ENCODE measurements around the gene LTBP2.

Gene LTBP2

DNA sequence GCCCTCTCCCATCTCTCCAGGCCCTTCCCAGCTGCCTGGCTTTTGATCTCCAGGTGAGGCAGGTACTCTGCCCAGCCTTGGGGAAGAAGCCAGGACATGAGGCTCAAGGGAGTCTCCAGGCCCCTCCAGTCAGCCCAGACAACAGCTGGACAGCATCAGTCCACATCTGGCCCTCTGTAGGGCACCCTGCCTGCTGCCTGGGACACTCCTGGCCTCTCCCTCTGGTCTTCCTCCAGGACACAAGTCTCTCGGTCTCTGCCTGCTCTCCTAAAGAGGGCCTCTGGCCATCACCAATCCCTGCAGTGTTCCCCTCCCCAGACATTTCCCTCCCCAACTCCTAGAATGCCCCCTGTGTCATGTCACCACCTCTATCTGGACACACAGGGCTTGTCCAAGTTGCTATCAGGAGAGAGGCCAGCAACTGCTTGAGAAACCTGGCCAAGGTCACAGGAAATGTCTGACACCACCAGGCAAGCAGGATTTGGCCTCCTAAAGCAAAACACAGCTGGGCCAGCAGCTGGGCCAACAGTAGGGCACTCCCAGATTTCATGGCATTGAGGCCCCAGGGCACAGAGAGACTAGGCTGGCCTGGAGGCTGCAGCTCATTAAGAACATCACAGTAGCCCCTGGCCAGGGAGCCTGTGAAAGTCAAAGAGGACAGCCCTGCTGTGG is 29.0 kb downstream of the LTBP2 start:
- H3K4me3 ChIP-seq (ENCODE audit: control insufficient read depth, low read depth, low read length), result no peak overlapping the region
- TF ChIP-seq, protein P1, sequence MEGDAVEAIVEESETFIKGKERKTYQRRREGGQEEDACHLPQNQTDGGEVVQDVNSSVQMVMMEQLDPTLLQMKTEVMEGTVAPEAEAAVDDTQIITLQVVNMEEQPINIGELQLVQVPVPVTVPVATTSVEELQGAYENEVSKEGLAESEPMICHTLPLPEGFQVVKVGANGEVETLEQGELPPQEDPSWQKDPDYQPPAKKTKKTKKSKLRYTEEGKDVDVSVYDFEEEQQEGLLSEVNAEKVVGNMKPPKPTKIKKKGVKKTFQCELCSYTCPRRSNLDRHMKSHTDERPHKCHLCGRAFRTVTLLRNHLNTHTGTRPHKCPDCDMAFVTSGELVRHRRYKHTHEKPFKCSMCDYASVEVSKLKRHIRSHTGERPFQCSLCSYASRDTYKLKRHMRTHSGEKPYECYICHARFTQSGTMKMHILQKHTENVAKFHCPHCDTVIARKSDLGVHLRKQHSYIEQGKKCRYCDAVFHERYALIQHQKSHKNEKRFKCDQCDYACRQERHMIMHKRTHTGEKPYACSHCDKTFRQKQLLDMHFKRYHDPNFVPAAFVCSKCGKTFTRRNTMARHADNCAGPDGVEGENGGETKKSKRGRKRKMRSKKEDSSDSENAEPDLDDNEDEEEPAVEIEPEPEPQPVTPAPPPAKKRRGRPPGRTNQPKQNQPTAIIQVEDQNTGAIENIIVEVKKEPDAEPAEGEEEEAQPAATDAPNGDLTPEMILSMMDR (conservative IDR thresholded peaks at IDR 0.05; ENCODE audit: control insufficient read depth, insufficient read depth, low read depth, low read length), result no peak
- no peak for DNase-seq (ENCODE audit: low read depth)

DNA sequence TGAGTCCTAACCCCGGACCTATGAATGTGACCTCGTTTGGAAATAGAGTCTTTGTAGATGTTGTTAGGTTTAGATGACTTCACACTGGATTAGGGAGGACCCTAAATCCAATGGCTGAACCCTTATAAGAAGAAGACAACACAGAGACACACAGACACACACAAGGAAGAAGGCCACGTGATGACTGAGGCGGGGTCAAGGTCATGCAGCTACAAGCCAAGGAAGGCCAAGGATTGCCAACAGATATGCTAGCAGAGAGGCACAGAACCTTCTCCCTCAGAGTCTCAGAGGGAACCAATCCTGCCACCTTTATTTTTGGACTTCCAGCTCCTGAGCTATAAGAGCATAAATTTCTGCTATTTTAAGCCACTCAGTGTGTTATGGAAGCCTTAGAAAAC is 31.8 kb downstream of the LTBP2 start:
- TF ChIP-seq, protein P1 (conservative IDR thresholded peaks at IDR 0.05; ENCODE audit: control insufficient read depth, insufficient read depth, low read depth, low read length), result no peak
- H3K4me3 ChIP-seq (ENCODE audit: control insufficient read depth, low read depth, low read length), result no peak overlapping the region
- no peak for DNase-seq (ENCODE audit: low read depth)

DNA sequence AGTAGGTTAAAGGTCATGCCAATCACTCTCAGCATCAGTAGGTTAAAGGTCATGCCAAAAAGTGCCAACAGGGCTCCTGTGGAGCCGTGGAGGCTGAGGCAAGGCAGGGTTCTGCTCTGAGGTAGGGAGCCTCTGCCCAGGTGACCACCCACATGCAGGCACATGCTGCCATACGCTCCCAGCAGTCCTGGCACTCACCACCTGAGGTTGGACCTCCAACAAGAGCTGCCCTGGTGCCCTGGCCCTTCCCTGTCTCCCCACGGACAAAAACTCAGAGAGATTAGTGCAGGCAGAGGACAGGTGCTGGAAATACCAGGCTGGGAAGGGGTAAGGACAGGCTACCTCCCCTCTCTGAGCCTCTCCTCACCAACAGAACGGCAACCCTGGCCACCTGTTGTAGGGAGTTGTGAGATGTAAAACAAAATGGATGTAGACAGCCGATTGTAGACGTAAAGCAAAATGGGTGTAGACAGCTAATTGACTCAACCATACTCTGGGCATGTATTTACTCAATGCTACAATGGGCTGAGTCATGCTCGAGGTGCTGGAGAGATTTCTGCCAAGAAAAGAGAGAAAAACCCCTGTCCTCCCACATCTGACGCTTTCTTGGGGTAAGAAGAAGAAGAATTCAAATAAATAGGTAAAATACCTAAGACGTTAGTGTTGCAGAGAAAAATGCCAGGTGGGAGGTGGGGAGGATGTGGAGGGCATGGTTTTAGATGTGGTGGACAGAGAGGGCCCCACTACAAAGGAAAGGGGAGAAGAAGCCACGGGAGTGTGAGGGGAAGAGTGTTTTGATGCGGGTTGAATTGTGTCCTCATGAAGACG is 32.4 kb downstream of the LTBP2 start:
- TF ChIP-seq, protein P1 (conservative IDR thresholded peaks at IDR 0.05; ENCODE audit: control insufficient read depth, insufficient read depth, low read depth, low read length), result no peak
- peak; percentile 93 for DNase-seq (ENCODE audit: low read depth)
- no peak overlapping the region for H3K4me3 ChIP-seq (ENCODE audit: control insufficient read depth, low read depth, low read length)

DNA sequence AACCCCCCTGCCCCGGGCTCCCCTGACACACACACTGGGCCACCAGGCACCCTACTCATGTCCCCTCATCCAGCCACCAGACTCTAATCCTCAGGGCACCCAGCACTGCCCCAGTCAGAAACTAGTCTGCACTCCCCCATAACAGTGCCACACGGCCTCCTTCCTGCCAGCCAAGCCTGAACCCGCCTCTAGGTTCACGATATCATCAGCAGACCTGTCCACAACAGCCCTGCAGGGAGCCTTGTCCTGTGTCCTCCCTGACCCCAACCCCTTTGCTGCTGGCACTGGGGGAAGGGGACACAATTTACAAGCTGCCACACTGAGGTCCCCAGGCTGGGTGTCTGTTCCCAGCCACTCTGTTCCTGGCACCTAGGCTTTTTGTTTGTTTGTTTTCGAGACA is 33.6 kb downstream of the LTBP2 start:
- TF ChIP-seq, protein P1 (conservative IDR thresholded peaks at IDR 0.05; ENCODE audit: control insufficient read depth, insufficient read depth, low read depth, low read length), result no peak
- no peak for DNase-seq (ENCODE audit: low read depth)
- no peak overlapping the region for H3K4me3 ChIP-seq (ENCODE audit: control insufficient read depth, low read depth, low read length)

DNA sequence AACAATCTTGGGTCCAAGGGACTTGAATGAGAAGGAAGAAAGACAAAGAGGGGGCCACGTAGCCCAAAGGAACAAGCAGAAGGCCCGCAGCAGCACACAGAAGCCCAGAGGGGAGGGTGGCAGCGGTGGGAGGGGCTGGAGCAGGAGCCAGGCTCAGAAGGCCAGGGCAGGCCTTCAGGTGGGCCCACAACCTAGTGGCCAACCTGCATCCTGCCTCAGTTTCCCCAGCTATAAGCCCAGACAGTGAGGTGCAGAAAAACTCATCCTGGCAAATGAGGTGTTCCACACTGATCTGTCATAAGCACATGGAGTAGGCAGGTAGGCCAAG is 34.1 kb downstream of the LTBP2 start:
- TF ChIP-seq, protein P1 (conservative IDR thresholded peaks at IDR 0.05; ENCODE audit: control insufficient read depth, insufficient read depth, low read depth, low read length), result no peak
- H3K4me3 ChIP-seq (ENCODE audit: control insufficient read depth, low read depth, low read length), result no peak overlapping the region
- no peak for DNase-seq (ENCODE audit: low read depth)

DNA sequence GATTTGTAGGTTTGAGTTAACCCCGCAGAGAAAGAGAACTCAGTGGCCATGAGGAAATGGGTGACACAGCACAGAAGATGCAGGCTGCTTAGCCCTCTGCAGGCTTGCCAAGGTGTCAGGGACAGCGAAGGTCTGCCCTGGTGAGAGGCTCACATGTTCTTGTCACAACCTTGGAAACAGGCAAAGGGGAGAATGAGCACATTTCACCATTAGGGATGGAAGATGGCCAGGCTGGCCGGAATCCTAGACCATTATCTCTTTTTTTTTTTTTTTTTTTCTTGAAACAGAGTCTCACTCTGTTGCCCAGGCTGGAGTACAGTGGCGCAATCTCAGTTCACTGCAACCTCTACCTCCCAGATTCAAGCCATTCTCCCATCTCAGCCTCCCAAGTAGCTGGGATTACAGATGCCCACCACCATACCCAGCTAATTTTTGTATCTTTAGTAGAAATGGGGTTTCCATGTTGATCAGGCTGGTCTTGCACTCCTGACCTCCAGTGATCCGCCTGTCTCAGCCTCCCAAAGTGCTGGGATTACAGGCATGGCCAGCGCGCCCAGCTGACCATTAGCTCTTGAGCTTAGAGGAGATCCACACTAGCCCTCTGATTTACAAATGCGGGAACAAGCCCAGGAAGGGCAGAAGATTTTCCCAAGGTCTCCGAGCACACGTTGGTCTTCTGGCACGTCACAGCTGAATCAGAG is 34.6 kb downstream of the LTBP2 start:
- DNase-seq (ENCODE audit: low read depth), result peak; percentile 74
- no peak overlapping the region for H3K4me3 ChIP-seq (ENCODE audit: control insufficient read depth, low read depth, low read length)
- TF ChIP-seq, protein P1 (conservative IDR thresholded peaks at IDR 0.05; ENCODE audit: control insufficient read depth, insufficient read depth, low read depth, low read length), result no peak

All from fibroblast of mammary gland (primary cell).